ENCODE data around the gene GHRH.

GHRH gene

GRCh38 chr20:37249304-37249703, 12.3 kb downstream of the GHRH start:
- TF ChIP-seq CTCF (IDR thresholded peaks at IDR 0.05), result no peak

GRCh38 chr20:37247547-37247946, 14.1 kb downstream of the GHRH start:
- no peak for TF ChIP-seq CTCF (IDR thresholded peaks at IDR 0.05)

GRCh38 chr20:37246736-37247135, 14.9 kb downstream of the GHRH start:
- no peak for TF ChIP-seq CTCF (IDR thresholded peaks at IDR 0.05)

- no peak for TF ChIP-seq CTCF (IDR thresholded peaks at IDR 0.05)
Measured at GRCh38 chr20:37245216-37246150, 16.1 kb downstream of the GHRH start.

GRCh38 chr20:37244572-37244957, 17.0 kb downstream of the GHRH start:
- no peak for TF ChIP-seq CTCF (IDR thresholded peaks at IDR 0.05)

GRCh38 chr20:37243937-37244571, 17.6 kb downstream of the GHRH start:
- TF ChIP-seq CTCF (IDR thresholded peaks at IDR 0.05), result no peak

- peak; percentile 25; the same call in 1 of the 2 replicates for TF ChIP-seq CTCF (IDR thresholded peaks at IDR 0.05)
Measured at GRCh38 chr20:37243076-37243936, 18.3 kb downstream of the GHRH start.

Measured in LNCAP (cell line).